Hindlimb muscle (tissue), 1 donor: ENCODE data around the gene GRK6. TPM values are rescaled to one million over a fixed set of nuclear protein-coding genes. Genes with fewer than 3 reads are reported as not detected.
"Not testable (repeated sequence)": the region's sequence is repeated elsewhere in the genome, so short reads cannot be mapped to it uniquely, and the experiment has no call there.

Source experiments
- DNase-seq: peaks from one replicate; pipeline ENCODE4 v3.0.0-alpha.2; 2013
- polyA plus RNA-seq: library from polyadenylated mRNA; unstranded; fragments of 120-200 nt; gene quantifications from one replicate; pipeline ENCODE4 v1.2.1, GENCODE V29; 2013; ENCODE audit not compliant: insufficient read length

GRK6 gene
- polyA plus RNA-seq, 1 donor: 17.7 TPM

GRCh38 chr5:177472460-177473442, 46.3 kb downstream of the GRK6 start:
- no peak for DNase-seq

GRCh38 chr5:177473443-177474001, 47.0 kb downstream of the GRK6 start, which contains the start of gene DBN1:
TSS of gene DBN1 (minus strand) at chr5:177473634. CDS start at chr5:177473521, 113 bp downstream.
- peak; percentile 70 for DNase-seq

GRCh38 chr5:177474002-177474476, 47.6 kb downstream of the GRK6 start:
- DNase-seq: no peak

- no peak for DNase-seq
Observed at GRCh38 chr5:177474846-177475562, 48.5 kb downstream of the GRK6 start.

- no peak for DNase-seq
Observed at GRCh38 chr5:177475563-177476427, 49.3 kb downstream of the GRK6 start.

GRCh38 chr5:177476531-177477233, 50.2 kb downstream of the GRK6 start:
- DNase-seq: no peak

- DNase-seq: no peak
Observed at GRCh38 chr5:177477701-177478477, 51.4 kb downstream of the GRK6 start.

GRCh38 chr5:177478711-177479646, 52.5 kb downstream of the GRK6 start:
- DNase-seq: no peak

- no peak for DNase-seq
Observed at GRCh38 chr5:177479774-177480173, 53.3 kb downstream of the GRK6 start.

- no peak for DNase-seq
Observed at GRCh38 chr5:177482359-177482795, 55.9 kb downstream of the GRK6 start.

GRCh38 chr5:177483042-177483441, 56.6 kb downstream of the GRK6 start:
- no peak for DNase-seq

GRCh38 chr5:177483994-177484901, 57.8 kb downstream of the GRK6 start:
- DNase-seq: no peak

GRCh38 chr5:177484902-177485549, 58.5 kb downstream of the GRK6 start:
- DNase-seq: no peak

GRCh38 chr5:177485753-177486152, 59.3 kb downstream of the GRK6 start:
- DNase-seq: not testable (repeated sequence)

- no peak for DNase-seq
Observed at GRCh38 chr5:177486256-177486655, 59.8 kb downstream of the GRK6 start.

GRCh38 chr5:177487144-177487543, 60.7 kb downstream of the GRK6 start:
- DNase-seq: no peak

- no peak for DNase-seq
Observed at GRCh38 chr5:177487975-177488374, 61.5 kb downstream of the GRK6 start.
